SH-SY5Y (cell line): ENCODE results near the gene VSTM4.

Source experiments
- GATA2 ChIP-seq: IDR thresholded peaks from 2 replicates; pipeline ENCODE4 v1.6.1; 2011; ENCODE audit warnings: mild to moderate bottlenecking, low read depth, low read length
- GATA3 ChIP-seq: IDR thresholded peaks from 2 replicates; pipeline ENCODE4 v1.6.1; 2011; ENCODE audit warnings: low read depth, mild to moderate bottlenecking, low read length, moderate library complexity

GRCh38 chr10:49160814-49161213 is 45.5 kb upstream of the VSTM4 start:
- TF ChIP-seq GATA2 (no peak), GATA3 (no peak)
